ENCODE results near the gene OOSP4B.
"Not testable (repeated sequence)": the region's sequence is repeated elsewhere in the genome, so short reads cannot be mapped to it uniquely, and the experiment has no call there.

Gene OOSP4B

GRCh38 chr11:60016881-60017280 is at the start of gene OOSP4B:
Gene OOSP4B (plus strand): TSS chr11:60017181.
- DNase-seq: no peak

GRCh38 chr11:59967677-59968394 is 49.1 kb upstream of the OOSP4B start:
- DNase-seq: no peak

- DNase-seq: no peak
Measured at GRCh38 chr11:59968395-59968783, 48.6 kb upstream of the OOSP4B start.

- DNase-seq: no peak
Measured at GRCh38 chr11:59973097-59973496, 43.9 kb upstream of the OOSP4B start.

GRCh38 chr11:59981106-59981770 is 35.7 kb upstream of the OOSP4B start:
- DNase-seq: no peak

GRCh38 chr11:59982037-59982436 is 34.9 kb upstream of the OOSP4B start:
- not testable (repeated sequence) for DNase-seq

GRCh38 chr11:59983212-59983611 is 33.8 kb upstream of the OOSP4B start:
- no peak for DNase-seq

- no peak for DNase-seq
Measured at GRCh38 chr11:59984368-59984767, 32.6 kb upstream of the OOSP4B start.

GRCh38 chr11:59990421-59990820 is 26.6 kb upstream of the OOSP4B start:
- DNase-seq: no peak

GRCh38 chr11:59992425-59992824 is 24.6 kb upstream of the OOSP4B start:
- DNase-seq: no peak

- no peak for DNase-seq
Measured at GRCh38 chr11:59997800-59998199, 19.2 kb upstream of the OOSP4B start.

- DNase-seq: no peak
Measured at GRCh38 chr11:59999691-60000090, 17.3 kb upstream of the OOSP4B start.

GRCh38 chr11:60003729-60004128 is 13.3 kb upstream of the OOSP4B start:
- no peak for DNase-seq

GRCh38 chr11:60005360-60005759 is 11.6 kb upstream of the OOSP4B start:
- no peak for DNase-seq

- DNase-seq: no peak
Measured at GRCh38 chr11:60018058-60018457, 1.1 kb downstream of the OOSP4B start.

GRCh38 chr11:60020376-60020775 is 3.4 kb downstream of the OOSP4B start:
- not testable (repeated sequence) for DNase-seq

GRCh38 chr11:60029015-60029632 is 12.1 kb downstream of the OOSP4B start:
- DNase-seq: no peak

- DNase-seq: no peak
Measured at GRCh38 chr11:60040109-60040508, 23.1 kb downstream of the OOSP4B start, which contains the start of gene OOSP2. Gene OOSP2 (plus strand): TSS chr11:60040409. CDS start chr11:60040460, 51 bp downstream.

- DNase-seq: not testable (repeated sequence)
Measured at GRCh38 chr11:60050422-60050821, 33.4 kb downstream of the OOSP4B start.

GRCh38 chr11:60050839-60051238 is 33.9 kb downstream of the OOSP4B start:
- not testable (repeated sequence) for DNase-seq

- no peak for DNase-seq
Measured at GRCh38 chr11:60056349-60056969, 39.5 kb downstream of the OOSP4B start, which contains the start of gene MS4A3. Gene MS4A3 (plus strand): TSS chr11:60056665. CDS start chr11:60061161, 4,496 bp downstream.

GRCh38 chr11:60059052-60059451 is 42.1 kb downstream of the OOSP4B start:
- DNase-seq: no peak

GRCh38 chr11:60059521-60060240 is 42.7 kb downstream of the OOSP4B start:
- no peak for DNase-seq
